GM12878 (cell line): Measurements from ENCODE around the gene SHISA7. TPM values are rescaled to one million over a fixed set of nuclear protein-coding genes. Genes with fewer than 3 reads are reported as not detected.

Source experiments
- ATAC-seq: fragments of 200-7000 bp; cut with Tn5 transposase; 3 replicates; pipeline ENCODE4 v1.9.1; 2020; ENCODE audit warnings: mild to moderate bottlenecking, moderate library complexity
- BruUV-seq: library from RNA; stranded (reverse); fragments of 400-500 nt; replicated peaks from 2 replicates; lab custom pipeline; 2021; lab: Mats Ljungman, UMichigan
- CTCF ChIA-PET: fragments of 300-600 bp; sonication (Branson Sonifier 250); formaldehyde crosslinking; extraction: SDS; loops from one replicate; lab custom pipeline; 2021; ENCODE audit warnings: inconsistent platforms; lab: Yijun Ruan, JAX
- POLR2A ChIA-PET: fragments of 350-600 bp; formaldehyde crosslinking; extraction: SDS; loops from one replicate; lab custom pipeline; 2021; ENCODE audit warnings: inconsistent platforms; lab: Charles Lee
- RAD21 ChIA-PET: fragments of 300-600 bp; sonication (Branson Sonifier 250); formaldehyde crosslinking; loops from one replicate; lab custom pipeline; 2023; ENCODE audit warnings: antibody characterized with exemption; ENCODE audit not compliant: unreplicated experiment; lab: Charles Lee
- SMC1A ChIA-PET: fragments of 300-600 bp; sonication (Branson Sonifier 250); formaldehyde crosslinking; loops from one replicate; lab custom pipeline; 2023; ENCODE audit not compliant: unreplicated experiment, uncharacterized antibody; lab: Charles Lee
- DNase-seq: peaks from one replicate; pipeline ENCODE4 v3.0.0-alpha.2; 2011; ENCODE audit warnings: low read depth, low spot score
- FAIRE-seq: peaks from 3 replicates; lab custom pipeline; 2011; peaks lifted over from hg19 to GRCh38; lab: Jason Lieb, UNC
- H2AFZ ChIP-seq: 2 replicates; pipeline ENCODE4 v1.6.0; 2011; ENCODE audit warnings: low read depth, low read length, control low read depth; ENCODE audit not compliant: control insufficient read depth
- H3K27ac ChIP-seq: 2 replicates; pipeline ENCODE4 v1.5.1; 2011; ENCODE audit warnings: control low read depth; ENCODE audit not compliant: control insufficient read depth, insufficient read depth
- H3K27me3 ChIP-seq, 2 experiments: replicated peaks in 1 of 2; 2 replicates each; pipeline versions ENCODE4 v1.6.0 to v1.6.1; 2011; ENCODE audit warnings: low read length in 1 of 2; ENCODE audit not compliant: control insufficient read depth in 2 of 2, insufficient read depth in 2 of 2
- H3K36me3 ChIP-seq, 2 experiments: 2 replicates each; pipeline ENCODE4 v1.5.1; 2011; ENCODE audit warnings: low read length in 1 of 2; ENCODE audit not compliant: control insufficient read depth in 2 of 2, insufficient read depth in 2 of 2
- H3K4me1 ChIP-seq: 2 replicates; pipeline ENCODE4 v1.6.1; 2011; ENCODE audit warnings: mild to moderate bottlenecking, low read length, moderate library complexity, mixed read lengths; ENCODE audit not compliant: control insufficient read depth, insufficient read depth
- H3K4me2 ChIP-seq: 2 replicates; pipeline ENCODE4 v1.6.0; 2011; ENCODE audit warnings: control low read depth; ENCODE audit not compliant: control insufficient read depth, insufficient read depth
- H3K4me3 ChIP-seq: fragments of 200-600 bp; sonication (generic); 2 replicates; pipeline ENCODE4 v1.5.1; 2016
- H3K79me2 ChIP-seq: 2 replicates; pipeline ENCODE4 v1.6.0; 2011; ENCODE audit warnings: low read length; ENCODE audit not compliant: control insufficient read depth, insufficient read depth
- H3K9ac ChIP-seq: 2 replicates; pipeline ENCODE4 v1.8.0; 2011; ENCODE audit warnings: low read length, control low read depth, mixed read lengths; ENCODE audit not compliant: control insufficient read depth, insufficient read depth
- H3K9me3 ChIP-seq: replicated peaks from 3 replicates; pipeline ENCODE4 v1.5.1; 2011; ENCODE audit warnings: mild to moderate bottlenecking, low read length; ENCODE audit not compliant: control insufficient read depth, insufficient read depth
- H4K20me1 ChIP-seq: 2 replicates; pipeline ENCODE4 v1.6.0; 2011; ENCODE audit not compliant: control insufficient read depth, insufficient read depth
- BHLHE40 ChIP-seq, 2 experiments: fragments of 450-650 bp in 1 of 2; IDR thresholded peaks; 2 replicates each; pipeline ENCODE4 v1.6.1; 2011 to 2017; ENCODE audit warnings: low read depth in 2 of 2, borderline replicate concordance in 1 of 2, improper control_type of control experiment in 1 of 2, low read length in 1 of 2, mild to moderate bottlenecking in 1 of 2
- CEBPB ChIP-seq, 2 experiments: fragments of 150-350 bp in 1 of 2; IDR thresholded peaks; 2 replicates each; pipeline ENCODE4 v1.6.1; 2012 to 2014; ENCODE audit warnings: low read depth in 2 of 2, low read length in 2 of 2, borderline replicate concordance in 1 of 2, inconsistent platforms in 1 of 2
- CTCF ChIP-seq, 3 experiments: IDR thresholded peaks in 2 of 3; conservative IDR thresholded peaks in 1 of 3; 2 replicates each; pipeline ENCODE4 v1.5.1; 2011; ENCODE audit warnings: low read depth in 3 of 3, low read length in 3 of 3, mild to moderate bottlenecking in 3 of 3, control low read depth in 2 of 3, moderate library complexity in 2 of 3, inconsistent platforms in 1 of 3, mixed read lengths in 1 of 3; ENCODE audit not compliant: control insufficient read depth in 2 of 3, insufficient read depth in 1 of 3; ENCODE audit errors: extremely low read depth in 1 of 3
- DPF2 ChIP-seq: fragments of 450-650 bp; IDR thresholded peaks from 2 replicates; pipeline ENCODE4 v1.6.1; 2017; ENCODE audit warnings: mild to moderate bottlenecking
- EGR1 ChIP-seq, 2 experiments: IDR thresholded peaks; 1 replicate in 1 of 2; 2 replicates in 1 of 2; pipeline ENCODE4 v1.6.1; 2011 to 2012; ENCODE audit warnings: low read depth in 2 of 2, low read length in 2 of 2, borderline replicate concordance in 1 of 2, mild to moderate bottlenecking in 1 of 2, moderate library complexity in 1 of 2
- GATAD2B ChIP-seq: fragments of 450-650 bp; conservative IDR thresholded peaks from 2 replicates; pipeline ENCODE4 v1.6.1; 2017; ENCODE audit warnings: low read depth, mild to moderate bottlenecking, moderate library complexity
- RAD21 ChIP-seq: IDR thresholded peaks from 2 replicates; pipeline ENCODE4 v1.6.1; 2011; ENCODE audit warnings: mild to moderate bottlenecking, low read depth, low read length, moderate library complexity; ENCODE audit not compliant: insufficient read depth
- SMARCA5 ChIP-seq: fragments of 450-650 bp; IDR thresholded peaks from 2 replicates; pipeline ENCODE4 v1.6.1; 2017; ENCODE audit warnings: mild to moderate bottlenecking
- SMC3 ChIP-seq: IDR thresholded peaks from 2 replicates; pipeline ENCODE4 v1.6.1; 2011; ENCODE audit warnings: low read length, improper control_type of control experiment, borderline replicate concordance
- STAT3 ChIP-seq: IDR thresholded peaks from 2 replicates; pipeline ENCODE4 v1.6.1; 2011; ENCODE audit warnings: low read depth, low read length, improper control_type of control experiment
- YY1 ChIP-seq: IDR thresholded peaks from 2 replicates; pipeline ENCODE4 v1.6.1; 2011; ENCODE audit warnings: low read depth, mild to moderate bottlenecking, low read length
- WGBS: methylation state at CpG from one replicate; pipeline ENCODE4 v1.1.6; 2016; ENCODE audit warnings: low lambda C conversion rate; ENCODE audit not compliant: insufficient replicate concordance, insufficient coverage; ENCODE audit errors: missing lambda C conversion rate; 5-methylcytosine and 5-hydroxymethylcytosine counted together
- in situ Hi-C: fragments of 300-500 bp; cut with MboI; formaldehyde crosslinking; loops from 9 replicates; pipeline ENCODE4 v1.14.3; 2018; ENCODE audit warnings: mixed read lengths
- intact Hi-C: fragments of 100-400 bp; cut with micrococcal nuclease; formaldehyde crosslinking; loops from one replicate; pipeline ENCODE4 v1.14.2; 2022; ENCODE audit not compliant: unreplicated experiment
- polyA plus RNA-seq, 11 experiments: library from polyadenylated mRNA; depleted of rRNA in 4 of 11; unstranded in 6 of 11; stranded (reverse) in 5 of 11; fragments of >200 nt; fragmentation: Nextera tagmentation in 4 of 11; fragmentation: Illumina TruSeq in 1 of 11; extraction: Ambion mirVana in 4 of 11; extraction: Trizol in 1 of 11; gene quantifications; 1 replicate in 1 of 11; 2 replicates in 10 of 11; pipeline versions ENCODE4 v1.2.1 to v1.2.3, GENCODE V29; 2011 to 2016; ENCODE audit warnings: inconsistent platforms in 2 of 11, missing spikeins in 2 of 11, low read depth in 1 of 11
- total RNA-seq, 4 experiments: library from RNA; depleted of rRNA in 3 of 4; stranded (reverse); fragments of >200 nt in 3 of 4; fragmentation: Illumina TruSeq in 1 of 4; extraction: Trizol in 1 of 4; gene quantifications; 2 replicates each; pipeline versions ENCODE4 v1.2.1 to v1.2.3, GENCODE V29; 2013 to 2021

SHISA7 gene
- total and polyA plus RNA-seq, 10 of the 15 experiments (the other 5 are each of a cell fraction or from before 2014, with no cell fraction given) = 0.03 TPM; not detected in 9

DNA sequence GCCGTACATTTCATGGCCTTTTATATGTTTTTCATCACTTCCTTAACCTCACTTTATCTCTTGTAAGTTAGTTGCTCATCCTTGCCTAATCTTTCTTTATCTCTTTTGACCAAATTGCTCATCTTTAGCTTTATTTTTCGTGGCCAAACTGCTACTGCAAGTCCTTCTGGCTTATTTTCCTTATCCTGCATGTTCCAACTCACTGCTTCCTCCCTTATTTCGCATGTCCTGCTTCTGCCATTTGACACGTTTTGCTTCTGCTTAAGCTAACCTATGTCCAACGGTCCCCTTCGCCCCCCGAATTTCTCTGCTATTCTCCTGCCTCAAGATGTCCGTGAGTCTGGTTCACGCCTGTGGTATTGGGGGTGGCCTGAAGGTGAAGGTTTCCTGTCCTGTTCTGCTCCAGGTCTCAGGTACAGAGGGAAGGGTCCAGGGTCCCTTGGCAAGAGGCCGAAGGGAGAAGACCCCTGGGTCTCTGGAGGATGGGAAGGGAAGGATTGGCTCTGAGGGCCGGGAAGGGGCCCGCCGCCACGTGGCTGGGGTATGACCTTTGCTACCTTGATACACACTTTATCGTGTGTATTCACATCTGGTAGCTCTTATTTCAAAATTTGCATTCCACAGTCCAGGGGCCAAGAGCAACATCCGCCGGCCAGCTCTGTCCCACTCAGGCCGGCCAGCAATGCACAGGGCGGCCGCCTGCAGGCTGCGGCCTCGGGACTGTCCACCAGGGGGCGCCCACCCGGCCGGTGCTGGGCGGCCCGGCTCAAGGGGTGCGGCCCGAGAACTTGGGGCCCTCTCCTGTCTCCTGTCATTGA is 24.3 kb upstream of the SHISA7 start:
- TF ChIP-seq CTCF (IDR thresholded peaks at IDR 0.05 in 2 of 3, conservative IDR thresholded peaks at IDR 0.05 in 1 of 3; ENCODE audit: control insufficient read depth in 2 of 3, extremely low read depth in 1 of 3, insufficient read depth in 1 of 3, low read depth in 3 of 3, low read length in 3 of 3) (peak; percentile 84 to 94 (median 91)), STAT3 (no peak), GATAD2B (0 out of 2 replicates have a peak, but pooled peaks have one; percentile 33), YY1 (peak; percentile 81), RAD21 (peak; percentile 63), EGR1 (IDR thresholded peaks at IDR 0.05; ENCODE audit: borderline replicate concordance in 1 of 2, low read depth in 2 of 2, low read length in 2 of 2) (no peak), SMC3 (peak; percentile 77), DPF2 (0 out of 2 replicates have a peak, but pooled peaks have one; percentile 33), BHLHE40 (IDR thresholded peaks at IDR 0.05; ENCODE audit: borderline replicate concordance in 1 of 2, low read depth in 2 of 2, low read length in 1 of 2) (peak; percentile 24 to 34; a peak in 2 of 4 replicates), CEBPB (IDR thresholded peaks at IDR 0.05; ENCODE audit: borderline replicate concordance in 1 of 2, low read depth in 2 of 2, low read length in 2 of 2) (no peak), SMARCA5 (0 out of 2 replicates have a peak, but pooled peaks have one; percentile 52)
- no peak for DNase-seq
- ATAC-seq = peak; percentile 99
- Histone ChIP-seq H3K36me3 (no peaks in the 10 kb centered on the region), H4K20me1 (no peaks in the 10 kb centered on the region), H3K79me2 (no peaks in the 10 kb centered on the region), H3K9me3 (no peaks in the 10 kb centered on the region), H3K9ac (no peak overlapping the region), H3K27ac (no peak overlapping the region), H3K4me3 (no peak overlapping the region), H3K27me3 (no peaks in the 10 kb centered on the region), H3K4me1 (no peaks in the 10 kb centered on the region), H2AFZ (no peak overlapping the region; the same call in 1 of the 2 replicates), H3K4me2 (no peak overlapping the region)
- in situ Hi-C loops = no loop called here
- ChIA-PET RAD21 (interaction anchor here (0.6 to 2.8 kb wide), 8 partner anchors 9 to 164 kb away, joined by 3 to 34 read pairs (median 6); partner anchors contain the start of genes NAT14, ZNF628, ZNF784 and ZNF865), CTCF (interaction anchor here (0.6 to 4.8 kb wide), 25 partner anchors 8 to 793 kb away, joined by 3 to 88 read pairs (median 4); partner anchors contain the start of genes KMT5C, NAT14, TMEM238 and ZNF628), SMC1A (interaction anchor here (0.6 to 2.3 kb wide), 6 partner anchors 9 to 270 kb away, joined by 3 to 19 read pairs (median 6); partner anchors contain the start of genes NLRP9, ZNF628 and ZNF784), POLR2A (interaction anchor here (0.7 to 2.6 kb wide), 2 partner anchors 9 to 1777 kb away, joined by 3 to 8 read pairs; partner anchors contain the start of gene ZNF628)
- intact Hi-C loops = loop anchor here (1.0 to 5.0 kb wide), 2 partner anchors 37 to 165 kb away; no protein-coding TSS in a partner anchor
- BruUV-seq = no TSS peak
- no peak for FAIRE-seq
- 25% methylated on average over 25 of the region's 29 CpGs for WGBS
